K562 (cell line): ENCODE results near the gene NBEAL1. TPM values are rescaled to one million over a fixed set of nuclear protein-coding genes. Genes with fewer than 3 reads are reported as not detected.

Source experiments
- ATAC-seq: fragments of 200-7000 bp; cut with Tn5 transposase; 3 replicates; pipeline ENCODE4 v1.9.1; 2020; ENCODE audit warnings: moderate library complexity
- BruUV-seq: library from RNA; stranded (reverse); fragments of 400-500 nt; replicated peaks from 2 replicates; lab custom pipeline; 2021; lab: Mats Ljungman, UMichigan
- CTCF ChIA-PET: fragments of 300-600 bp; formaldehyde crosslinking; extraction: SDS; loops from one replicate; lab custom pipeline; 2021; ENCODE audit warnings: low intra/inter-chr PET ratio; lab: Yijun Ruan, JAX
- POLR2A ChIA-PET: fragments of 300-600, 350-650 bp; sonication (Branson Sonifier 250); formaldehyde crosslinking; extraction: SDS; loops from one replicate; lab custom pipeline; 2021; ENCODE audit warnings: antibody characterized with exemption, inconsistent platforms; lab: Yijun Ruan, JAX
- DNase-seq, 4 experiments: peaks; one replicate each; pipeline versions ENCODE4 v3.0.0 to v3.0.0-alpha.2; 2011 to 2018; ENCODE audit warnings: low spot score in 3 of 4, mixed read lengths in 3 of 4; ENCODE audit errors: extremely low read depth in 1 of 4
- FAIRE-seq: peaks from 2 replicates; lab custom pipeline; 2011; peaks lifted over from hg19 to GRCh38; lab: Jason Lieb, UNC
- H2AFZ ChIP-seq: 2 replicates; pipeline ENCODE4 v1.6.0; 2011; ENCODE audit warnings: low read depth, low read length, control low read depth, inconsistent platforms
- H3K27ac ChIP-seq: fragments of 200-600 bp; 3 replicates; pipeline ENCODE4 v1.8.0; 2011; ENCODE audit warnings: low read depth, mild to moderate bottlenecking, control low read depth, inconsistent platforms, low read length, moderate library complexity, mixed read lengths; ENCODE audit errors: extremely low read depth
- H3K27me3 ChIP-seq, 2 experiments: fragments of 300-600 bp in 1 of 2; 2 replicates in 1 of 2; 3 replicates in 1 of 2; pipeline versions ENCODE4 v1.6.0 to v1.8.0; 2011; ENCODE audit warnings: inconsistent platforms in 2 of 2, low read length in 2 of 2, mild to moderate bottlenecking in 1 of 2, mixed read lengths in 1 of 2, moderate library complexity in 1 of 2; ENCODE audit not compliant: control insufficient read depth in 2 of 2, insufficient read depth in 2 of 2
- H3K36me3 ChIP-seq: fragments of 300-600 bp; 3 replicates; pipeline ENCODE4 v1.8.0; 2011; ENCODE audit warnings: mild to moderate bottlenecking, low read length, inconsistent platforms; ENCODE audit not compliant: control insufficient read depth, insufficient read depth
- H3K4me1 ChIP-seq, 2 experiments: fragments of 200-600 bp in 1 of 2; replicated peaks in 1 of 2; 2 replicates in 1 of 2; 3 replicates in 1 of 2; pipeline versions ENCODE4 v1.5.1 to v1.8.0; 2011; ENCODE audit warnings: inconsistent platforms in 2 of 2, low read length in 2 of 2, mild to moderate bottlenecking in 1 of 2, mixed read lengths in 1 of 2, moderate library complexity in 1 of 2; ENCODE audit not compliant: control insufficient read depth in 2 of 2, insufficient read depth in 2 of 2
- H3K4me2 ChIP-seq: 2 replicates; pipeline ENCODE4 v1.6.1; 2011; ENCODE audit warnings: low read length, control low read depth, inconsistent platforms, mixed read lengths; ENCODE audit not compliant: insufficient read depth
- H3K4me3 ChIP-seq: fragments of 200-600 bp; sonication (generic), shearing (Covaris generic); 2 replicates; pipeline ENCODE4 v1.5.1; 2016; ENCODE audit warnings: control low read depth, inconsistent platforms
- H3K79me2 ChIP-seq: fragments of 200-600 bp; 3 replicates; pipeline ENCODE4 v1.8.0; 2011; ENCODE audit warnings: low read length, inconsistent platforms; ENCODE audit not compliant: control insufficient read depth, insufficient read depth
- H3K9ac ChIP-seq, 2 experiments: 2 replicates each; pipeline versions ENCODE4 v1.6.0 to v1.6.1; 2011; ENCODE audit warnings: low read depth in 2 of 2, low read length in 2 of 2, control low read depth in 1 of 2, inconsistent platforms in 1 of 2, mild to moderate bottlenecking in 1 of 2, mixed read lengths in 1 of 2; ENCODE audit not compliant: insufficient read depth in 1 of 2
- H3K9me1 ChIP-seq: one replicate; pipeline ENCODE4 v1.6.0; 2011; ENCODE audit warnings: inconsistent platforms, mild to moderate bottlenecking, low read length, moderate library complexity; ENCODE audit not compliant: control insufficient read depth, insufficient read depth
- H3K9me3 ChIP-seq: replicated peaks from 2 replicates; pipeline ENCODE4 v1.5.1; 2011; ENCODE audit warnings: low read depth, low read length, inconsistent platforms; ENCODE audit not compliant: control insufficient read depth, insufficient read depth
- H4K20me1 ChIP-seq: replicated peaks from 2 replicates; pipeline ENCODE4 v1.6.1; 2011; ENCODE audit warnings: low read length, inconsistent platforms, mixed read lengths; ENCODE audit not compliant: control insufficient read depth, insufficient read depth
- ATF6 ChIP-seq: sonication (generic); formaldehyde crosslinking; IDR thresholded peaks from 2 replicates; pipeline ENCODE4 v1.4.0; 2020; ENCODE audit warnings: mild to moderate bottlenecking, missing genetic modification reagents
- CCAR2 ChIP-seq: fragments of 200-400 bp; formaldehyde crosslinking; IDR thresholded peaks from 2 replicates; pipeline ENCODE4 v1.6.1; 2017; ENCODE audit warnings: mild to moderate bottlenecking, low read depth, low read length
- KDM1A ChIP-seq, 2 experiments: fragments of 450-650 bp; IDR thresholded peaks; 2 replicates each; pipeline ENCODE4 v1.6.1; 2016; ENCODE audit warnings: mild to moderate bottlenecking in 2 of 2
- MYNN ChIP-seq, 2 experiments: sonication (generic); formaldehyde crosslinking in 1 of 2; IDR thresholded peaks; 2 replicates each; pipeline versions ENCODE4 v1.5.0 to v1.6.1; 2016 to 2020; ENCODE audit warnings: antibody characterized with exemption in 1 of 2, missing genetic modification reagents in 1 of 2
- POLR2G ChIP-seq: fragments of 200-400 bp; formaldehyde crosslinking; IDR thresholded peaks from 2 replicates; pipeline ENCODE4 v1.6.1; 2017; ENCODE audit warnings: low read depth, mild to moderate bottlenecking, antibody characterized with exemption, low read length, moderate library complexity
- RAD51 ChIP-seq: fragments of 450-650 bp; IDR thresholded peaks from 2 replicates; pipeline ENCODE4 v1.7.1; 2016; ENCODE audit warnings: low read depth, mild to moderate bottlenecking, borderline replicate concordance
- SAP30 ChIP-seq: fragments of 200-600 bp; sonication (generic); IDR thresholded peaks from 2 replicates; pipeline ENCODE4 v1.6.1; 2012; ENCODE audit warnings: borderline replicate concordance, low read depth, mild to moderate bottlenecking, moderate library complexity, low read length, control low read depth, inconsistent platforms; ENCODE audit not compliant: insufficient read depth, poor library complexity, severe bottlenecking
- SMARCA5 ChIP-seq: fragments of 450-650 bp; IDR thresholded peaks from 2 replicates; pipeline ENCODE4 v1.6.1; 2016
- SUPT5H ChIP-seq: fragments of 450-650 bp; IDR thresholded peaks from 2 replicates; pipeline ENCODE4 v1.6.1; 2016
- TAF15 ChIP-seq: fragments of 200-400 bp; formaldehyde crosslinking; IDR thresholded peaks from 2 replicates; pipeline ENCODE4 v1.6.1; 2017; ENCODE audit warnings: mild to moderate bottlenecking, low read depth, low read length, moderate library complexity
- ZKSCAN1 ChIP-seq: fragments of 150-350 bp; IDR thresholded peaks from 2 replicates; pipeline ENCODE4 v1.6.1; 2016; ENCODE audit warnings: low read depth, low read length
- ZNF124 ChIP-seq: sonication (generic); formaldehyde crosslinking; IDR thresholded peaks from 2 replicates; pipeline ENCODE4 v1.8.1; 2022; ENCODE audit warnings: missing genetic modification reagents
- ZNF133 ChIP-seq: fragments of 250-450 bp; sonication (Bioruptor Pico); IDR thresholded peaks from 2 replicates; pipeline ENCODE4 v1.4.0; 2020; ENCODE audit warnings: mild to moderate bottlenecking
- ZNF384 ChIP-seq: IDR thresholded peaks from 2 replicates; pipeline ENCODE4 v1.6.1; 2012; ENCODE audit warnings: low read depth, low read length, improper control_type of control experiment
- ZNF512 ChIP-seq: IDR thresholded peaks from 2 replicates; pipeline ENCODE4 v1.6.1; 2016; ENCODE audit warnings: missing genetic modification characterization, missing compliant biosample characterization
- WGBS: fragments of 100-300 bp; shearing (Covaris generic); methylation state at CpG from one replicate; pipeline ENCODE4 v1.1.6; 2016; ENCODE audit warnings: low coverage, mixed read lengths; ENCODE audit not compliant: insufficient coverage; ENCODE audit errors: missing lambda C conversion rate; 5-methylcytosine and 5-hydroxymethylcytosine counted together
- in situ Hi-C: fragments of 300-500 bp; cut with MboI; formaldehyde crosslinking; loops from 4 replicates; pipeline ENCODE4 v1.15.0; 2018; ENCODE audit warnings: inconsistent platforms, mixed read lengths
- intact Hi-C: fragments of 100-400 bp; cut with micrococcal nuclease; formaldehyde crosslinking; loops from 2 replicates; pipeline ENCODE4 v1.14.2; 2022
- polyA plus RNA-seq, 8 experiments: library from polyadenylated mRNA; depleted of rRNA in 4 of 8; stranded (reverse) in 5 of 8; unstranded in 3 of 8; fragments of >200 nt; fragmentation: Nextera tagmentation in 2 of 8; fragmentation: Illumina TruSeq in 1 of 8; extraction: Ambion mirVana in 2 of 8; extraction: Trizol in 1 of 8; gene quantifications; 2 replicates each; pipeline versions ENCODE4 v1.2.1 to v1.2.3, GENCODE V29; 2011 to 2014; ENCODE audit warnings: inconsistent platforms in 1 of 8, missing spikeins in 1 of 8
- total RNA-seq, 7 experiments: library from RNA; depleted of rRNA in 6 of 7; stranded (reverse); fragments of >200 nt in 6 of 7; fragmentation: Illumina TruSeq in 2 of 7; extraction: Trizol in 2 of 7; gene quantifications; 2 replicates each; pipeline versions ENCODE4 v1.2.1 to v1.2.3, GENCODE V29; 2011 to 2021; ENCODE audit warnings: low replicate concordance in 1 of 7

Gene NBEAL1
- total and polyA plus RNA-seq, 9 of the 15 experiments (the other 6 are each of a cell fraction or from before 2014, with no cell fraction given), result 2.1 to 13.5 (median 7.3) TPM

GRCh38 chr2:203030991-203031390 is 16.3 kb downstream of the NBEAL1 start:
- no peak overlapping the region for H2AFZ ChIP-seq
- ChIA-PET POLR2A (no interaction called here), CTCF (no interaction called here)
- no peaks in the 10 kb centered on the region; the same call in 2 of the 3 replicates for H3K79me2 ChIP-seq
- H3K9me1 ChIP-seq, result no peaks in the 10 kb centered on the region
- no peaks in the 10 kb centered on the region for H3K27me3 ChIP-seq
- H3K4me1 ChIP-seq, result no peaks in the 10 kb centered on the region; a peak in 1 of 5 replicates
- no peak overlapping the region for H3K9ac ChIP-seq
- DNase-seq (no peak), FAIRE-seq (no peak), ATAC-seq (no peak)
- TF ChIP-seq ZNF512 (no peak), SUPT5H (no peak), ZNF133 (CRISPR knock-in tag) (no peak), MYNN (IDR thresholded peaks at IDR 0.05) (no peak), MYNN (CRISPR knock-in tag; IDR thresholded peaks at IDR 0.05) (no peak), ZNF384 (no peak), SAP30 (no peak), ATF6 (CRISPR knock-in tag) (no peak), POLR2G (no peak), TAF15 (no peak), CCAR2 (no peak), RAD51 (no peak), SMARCA5 (no peak), ZNF124 (CRISPR knock-in tag) (no peak), ZKSCAN1 (no peak), KDM1A (IDR thresholded peaks at IDR 0.05) (no peak)
- in situ Hi-C loops (no loop called here), intact Hi-C loops (no loop called here)
- 74% methylated on average over 5 of the region's 5 CpGs for WGBS
- H3K27ac ChIP-seq, result no peak overlapping the region
- no TSS peak for BruUV-seq
- no peaks in the 10 kb centered on the region for H3K36me3 ChIP-seq
- H3K4me3 ChIP-seq, result no peak overlapping the region
- no peaks in the 10 kb centered on the region for H3K9me3 ChIP-seq
- no peak overlapping the region for H3K4me2 ChIP-seq
- H4K20me1 ChIP-seq, result no peaks in the 10 kb centered on the region
